H1 (cell line): Measurements from ENCODE around the gene MRPL17. TPM values are rescaled to one million over a fixed set of nuclear protein-coding genes. Genes with fewer than 3 reads are reported as not detected.

Experiments used
- ASH2L ChIP-seq: fragments of 200-600, 300-600 bp; sonication (generic); IDR thresholded peaks from one replicate; pipeline ENCODE4 v1.7.1; 2017; ENCODE audit warnings: low read length
- BCL11A ChIP-seq, 2 experiments: IDR thresholded peaks; one replicate each; pipeline ENCODE4 v1.6.1; 2011; ENCODE audit warnings: low read depth in 2 of 2, low read length in 2 of 2, mild to moderate bottlenecking in 2 of 2
- BRCA1 ChIP-seq: IDR thresholded peaks from 2 replicates; pipeline ENCODE4 v1.6.1; 2012; ENCODE audit warnings: low read depth, low read length, improper control_type of control experiment
- CEBPB ChIP-seq: IDR thresholded peaks from 2 replicates; pipeline ENCODE4 v1.6.1; 2012; ENCODE audit warnings: low read depth, low read length
- CHD7 ChIP-seq: fragments of 300-600 bp; sonication (generic); IDR thresholded peaks from 2 replicates; pipeline ENCODE4 v1.7.1; 2012; ENCODE audit warnings: low read length, moderate library complexity, mild to moderate bottlenecking, inconsistent platforms; ENCODE audit not compliant: insufficient replicate concordance
- HDAC6 ChIP-seq: IDR thresholded peaks from one replicate; pipeline ENCODE4 v1.7.1; 2012; ENCODE audit warnings: low read depth, mild to moderate bottlenecking, inconsistent platforms, low read length, moderate library complexity
- KDM5A ChIP-seq: fragments of 200-600 bp; IDR thresholded peaks from 2 replicates; pipeline ENCODE4 v1.7.1; 2012; ENCODE audit warnings: mild to moderate bottlenecking, low read length, inconsistent platforms, mixed read lengths
- NANOG ChIP-seq: IDR thresholded peaks from 2 replicates; pipeline ENCODE4 v1.6.1; 2011; ENCODE audit warnings: low read length, low read depth, mild to moderate bottlenecking, inconsistent platforms; ENCODE audit not compliant: insufficient read depth, poor library complexity, severe bottlenecking
- POLR2A ChIP-seq, 2 experiments: IDR thresholded peaks; 1 replicate in 1 of 2; 2 replicates in 1 of 2; pipeline ENCODE4 v1.6.1; 2011; ENCODE audit warnings: low read depth in 2 of 2, low read length in 2 of 2, mild to moderate bottlenecking in 2 of 2; ENCODE audit errors: control extremely low read depth in 1 of 2
- SRF ChIP-seq: IDR thresholded peaks from 2 replicates; pipeline ENCODE4 v1.6.1; 2011; ENCODE audit warnings: mild to moderate bottlenecking, low read depth, low read length, moderate library complexity
- TAF1 ChIP-seq: IDR thresholded peaks from 2 replicates; pipeline ENCODE4 v1.6.1; 2011; ENCODE audit warnings: mild to moderate bottlenecking, low read depth, low read length
- TBP ChIP-seq: IDR thresholded peaks from 2 replicates; pipeline ENCODE4 v1.6.1; 2011; ENCODE audit warnings: low read depth, low read length, improper control_type of control experiment
- polyA plus RNA-seq, 7 experiments: library from polyadenylated mRNA; depleted of rRNA in 3 of 7; stranded (reverse) in 5 of 7; unstranded in 2 of 7; fragments of >200 nt in 5 of 7; fragments of 200-250 nt in 2 of 7; gene quantifications; 1 replicate in 5 of 7; 2 replicates in 1 of 7; 4 replicates in 1 of 7; pipeline versions ENCODE4 v1.2.1 to v1.2.3, GENCODE V29; 2011 to 2013; ENCODE audit warnings: missing spikeins in 2 of 7, mixed read lengths in 2 of 7
- total RNA-seq: library from RNA; stranded (reverse); fragmentation: NEBNext Ultra II Directional; extraction: Animal tissue kit (Norgen Biotek cat#: 25700); gene quantifications from 2 replicates; pipeline ENCODE4 v1.2.1, GENCODE V29; 2021

Gene MRPL17
- total and polyA plus RNA-seq, 2 of the 8 experiments (the other 6 are each of a cell fraction or from before 2014, with no cell fraction given): 55.7 to 70.5 TPM

GRCh38 chr11:6687876-6688275 lies 4.7 kb upstream of the MRPL17 start (continued):
- TF ChIP-seq CHD7 (no peak), NANOG (no peak), TBP (no peak), SRF (no peak), POLR2A (IDR thresholded peaks at IDR 0.05; ENCODE audit: control extremely low read depth in 1 of 2, low read depth in 2 of 2, low read length in 2 of 2) (no peak), BCL11A (IDR thresholded peaks at IDR 0.05; ENCODE audit: low read depth in 2 of 2, low read length in 2 of 2) (no peak), TAF1 (no peak), HDAC6 (no peak), BRCA1 (no peak), KDM5A (no peak), ASH2L (no peak), CEBPB (no peak)
